Measurements from ENCODE around the gene CSF3R. TPM values are rescaled to one million over a fixed set of nuclear protein-coding genes. Genes with fewer than 3 reads are reported as not detected.

CSF3R gene
- total and polyA plus RNA-seq, 2 experiments from 2014 or later, result not detected

DNA sequence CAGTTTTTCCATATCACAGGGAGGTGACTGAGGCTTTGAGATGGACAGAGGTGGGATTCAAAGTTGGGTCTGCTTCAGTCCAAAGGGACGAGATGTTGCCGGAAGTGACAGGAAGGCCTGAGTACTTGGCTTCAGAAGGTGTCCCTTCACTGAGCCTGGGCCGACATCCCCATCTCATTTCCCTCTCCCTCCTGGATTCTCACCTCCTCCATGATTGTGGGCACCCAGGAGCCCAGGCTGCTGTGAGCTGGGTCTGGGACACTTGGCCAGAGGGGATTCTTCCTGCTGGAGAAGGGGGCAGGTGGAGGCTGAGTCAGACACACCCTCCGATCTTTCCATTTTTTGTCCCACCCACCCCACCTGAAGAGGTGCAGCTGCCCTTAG, 15.7 kb downstream of the CSF3R start (continued):
- TF ChIP-seq, protein P1, sequence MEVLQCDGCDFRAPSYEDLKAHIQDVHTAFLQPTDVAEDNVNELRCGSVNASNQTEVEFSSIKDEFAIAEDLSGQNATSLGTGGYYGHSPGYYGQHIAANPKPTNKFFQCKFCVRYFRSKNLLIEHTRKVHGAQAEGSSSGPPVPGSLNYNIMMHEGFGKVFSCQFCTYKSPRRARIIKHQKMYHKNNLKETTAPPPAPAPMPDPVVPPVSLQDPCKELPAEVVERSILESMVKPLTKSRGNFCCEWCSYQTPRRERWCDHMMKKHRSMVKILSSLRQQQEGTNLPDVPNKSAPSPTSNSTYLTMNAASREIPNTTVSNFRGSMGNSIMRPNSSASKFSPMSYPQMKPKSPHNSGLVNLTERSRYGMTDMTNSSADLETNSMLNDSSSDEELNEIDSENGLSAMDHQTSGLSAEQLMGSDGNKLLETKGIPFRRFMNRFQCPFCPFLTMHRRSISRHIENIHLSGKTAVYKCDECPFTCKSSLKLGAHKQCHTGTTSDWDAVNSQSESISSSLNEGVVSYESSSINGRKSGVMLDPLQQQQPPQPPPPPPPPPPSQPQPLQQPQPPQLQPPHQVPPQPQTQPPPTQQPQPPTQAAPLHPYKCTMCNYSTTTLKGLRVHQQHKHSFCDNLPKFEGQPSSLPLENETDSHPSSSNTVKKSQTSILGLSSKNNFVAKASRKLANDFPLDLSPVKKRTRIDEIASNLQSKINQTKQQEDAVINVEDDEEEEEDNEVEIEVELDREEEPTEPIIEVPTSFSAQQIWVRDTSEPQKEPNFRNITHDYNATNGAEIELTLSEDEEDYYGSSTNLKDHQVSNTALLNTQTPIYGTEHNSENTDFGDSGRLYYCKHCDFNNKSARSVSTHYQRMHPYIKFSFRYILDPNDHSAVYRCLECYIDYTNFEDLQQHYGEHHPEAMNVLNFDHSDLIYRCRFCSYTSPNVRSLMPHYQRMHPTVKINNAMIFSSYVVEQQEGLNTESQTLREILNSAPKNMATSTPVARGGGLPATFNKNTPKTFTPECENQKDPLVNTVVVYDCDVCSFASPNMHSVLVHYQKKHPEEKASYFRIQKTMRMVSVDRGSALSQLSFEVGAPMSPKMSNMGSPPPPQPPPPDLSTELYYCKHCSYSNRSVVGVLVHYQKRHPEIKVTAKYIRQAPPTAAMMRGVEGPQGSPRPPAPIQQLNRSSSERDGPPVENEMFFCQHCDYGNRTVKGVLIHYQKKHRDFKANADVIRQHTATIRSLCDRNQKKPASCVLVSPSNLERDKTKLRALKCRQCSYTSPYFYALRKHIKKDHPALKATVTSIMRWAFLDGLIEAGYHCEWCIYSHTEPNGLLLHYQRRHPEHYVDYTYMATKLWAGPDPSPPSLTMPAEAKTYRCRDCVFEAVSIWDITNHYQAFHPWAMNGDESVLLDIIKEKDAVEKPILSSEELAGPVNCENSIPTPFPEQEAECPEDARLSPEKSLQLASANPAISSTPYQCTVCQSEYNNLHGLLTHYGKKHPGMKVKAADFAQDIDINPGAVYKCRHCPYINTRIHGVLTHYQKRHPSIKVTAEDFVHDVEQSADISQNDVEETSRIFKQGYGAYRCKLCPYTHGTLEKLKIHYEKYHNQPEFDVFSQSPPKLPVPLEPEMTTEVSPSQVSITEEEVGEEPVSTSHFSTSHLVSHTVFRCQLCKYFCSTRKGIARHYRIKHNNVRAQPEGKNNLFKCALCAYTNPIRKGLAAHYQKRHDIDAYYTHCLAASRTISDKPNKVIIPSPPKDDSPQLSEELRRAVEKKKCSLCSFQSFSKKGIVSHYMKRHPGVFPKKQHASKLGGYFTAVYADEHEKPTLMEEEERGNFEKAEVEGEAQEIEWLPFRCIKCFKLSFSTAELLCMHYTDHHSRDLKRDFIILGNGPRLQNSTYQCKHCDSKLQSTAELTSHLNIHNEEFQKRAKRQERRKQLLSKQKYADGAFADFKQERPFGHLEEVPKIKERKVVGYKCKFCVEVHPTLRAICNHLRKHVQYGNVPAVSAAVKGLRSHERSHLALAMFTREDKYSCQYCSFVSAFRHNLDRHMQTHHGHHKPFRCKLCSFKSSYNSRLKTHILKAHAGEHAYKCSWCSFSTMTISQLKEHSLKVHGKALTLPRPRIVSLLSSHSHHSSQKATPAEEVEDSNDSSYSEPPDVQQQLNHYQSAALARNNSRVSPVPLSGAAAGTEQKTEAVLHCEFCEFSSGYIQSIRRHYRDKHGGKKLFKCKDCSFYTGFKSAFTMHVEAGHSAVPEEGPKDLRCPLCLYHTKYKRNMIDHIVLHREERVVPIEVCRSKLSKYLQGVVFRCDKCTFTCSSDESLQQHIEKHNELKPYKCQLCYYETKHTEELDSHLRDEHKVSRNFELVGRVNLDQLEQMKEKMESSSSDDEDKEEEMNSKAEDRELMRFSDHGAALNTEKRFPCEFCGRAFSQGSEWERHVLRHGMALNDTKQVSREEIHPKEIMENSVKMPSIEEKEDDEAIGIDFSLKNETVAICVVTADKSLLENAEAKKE (CRISPR knock-in tag; IDR thresholded peaks at IDR 0.05), result no peak
- TF ChIP-seq, protein P2, sequence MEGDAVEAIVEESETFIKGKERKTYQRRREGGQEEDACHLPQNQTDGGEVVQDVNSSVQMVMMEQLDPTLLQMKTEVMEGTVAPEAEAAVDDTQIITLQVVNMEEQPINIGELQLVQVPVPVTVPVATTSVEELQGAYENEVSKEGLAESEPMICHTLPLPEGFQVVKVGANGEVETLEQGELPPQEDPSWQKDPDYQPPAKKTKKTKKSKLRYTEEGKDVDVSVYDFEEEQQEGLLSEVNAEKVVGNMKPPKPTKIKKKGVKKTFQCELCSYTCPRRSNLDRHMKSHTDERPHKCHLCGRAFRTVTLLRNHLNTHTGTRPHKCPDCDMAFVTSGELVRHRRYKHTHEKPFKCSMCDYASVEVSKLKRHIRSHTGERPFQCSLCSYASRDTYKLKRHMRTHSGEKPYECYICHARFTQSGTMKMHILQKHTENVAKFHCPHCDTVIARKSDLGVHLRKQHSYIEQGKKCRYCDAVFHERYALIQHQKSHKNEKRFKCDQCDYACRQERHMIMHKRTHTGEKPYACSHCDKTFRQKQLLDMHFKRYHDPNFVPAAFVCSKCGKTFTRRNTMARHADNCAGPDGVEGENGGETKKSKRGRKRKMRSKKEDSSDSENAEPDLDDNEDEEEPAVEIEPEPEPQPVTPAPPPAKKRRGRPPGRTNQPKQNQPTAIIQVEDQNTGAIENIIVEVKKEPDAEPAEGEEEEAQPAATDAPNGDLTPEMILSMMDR (conservative IDR thresholded peaks at IDR 0.05; ENCODE audit: low read depth in 2 of 2), result no peak
- TF ChIP-seq CREB1 (CRISPR knock-in tag; IDR thresholded peaks at IDR 0.05; ENCODE audit: low read depth), result no peak
- TF ChIP-seq NANOG (IDR thresholded peaks at IDR 0.05; ENCODE audit: borderline replicate concordance), result no peak
- TF ChIP-seq, protein P3, sequence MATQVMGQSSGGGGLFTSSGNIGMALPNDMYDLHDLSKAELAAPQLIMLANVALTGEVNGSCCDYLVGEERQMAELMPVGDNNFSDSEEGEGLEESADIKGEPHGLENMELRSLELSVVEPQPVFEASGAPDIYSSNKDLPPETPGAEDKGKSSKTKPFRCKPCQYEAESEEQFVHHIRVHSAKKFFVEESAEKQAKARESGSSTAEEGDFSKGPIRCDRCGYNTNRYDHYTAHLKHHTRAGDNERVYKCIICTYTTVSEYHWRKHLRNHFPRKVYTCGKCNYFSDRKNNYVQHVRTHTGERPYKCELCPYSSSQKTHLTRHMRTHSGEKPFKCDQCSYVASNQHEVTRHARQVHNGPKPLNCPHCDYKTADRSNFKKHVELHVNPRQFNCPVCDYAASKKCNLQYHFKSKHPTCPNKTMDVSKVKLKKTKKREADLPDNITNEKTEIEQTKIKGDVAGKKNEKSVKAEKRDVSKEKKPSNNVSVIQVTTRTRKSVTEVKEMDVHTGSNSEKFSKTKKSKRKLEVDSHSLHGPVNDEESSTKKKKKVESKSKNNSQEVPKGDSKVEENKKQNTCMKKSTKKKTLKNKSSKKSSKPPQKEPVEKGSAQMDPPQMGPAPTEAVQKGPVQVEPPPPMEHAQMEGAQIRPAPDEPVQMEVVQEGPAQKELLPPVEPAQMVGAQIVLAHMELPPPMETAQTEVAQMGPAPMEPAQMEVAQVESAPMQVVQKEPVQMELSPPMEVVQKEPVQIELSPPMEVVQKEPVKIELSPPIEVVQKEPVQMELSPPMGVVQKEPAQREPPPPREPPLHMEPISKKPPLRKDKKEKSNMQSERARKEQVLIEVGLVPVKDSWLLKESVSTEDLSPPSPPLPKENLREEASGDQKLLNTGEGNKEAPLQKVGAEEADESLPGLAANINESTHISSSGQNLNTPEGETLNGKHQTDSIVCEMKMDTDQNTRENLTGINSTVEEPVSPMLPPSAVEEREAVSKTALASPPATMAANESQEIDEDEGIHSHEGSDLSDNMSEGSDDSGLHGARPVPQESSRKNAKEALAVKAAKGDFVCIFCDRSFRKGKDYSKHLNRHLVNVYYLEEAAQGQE (IDR thresholded peaks at IDR 0.05; ENCODE audit: unreplicated experiment), result no peak
- TF ChIP-seq JUNB (IDR thresholded peaks at IDR 0.05; ENCODE audit: unreplicated experiment), result no peak
- TF ChIP-seq ZNF331 (CRISPR knock-in tag; IDR thresholded peaks at IDR 0.05; ENCODE audit: low read depth), result no peak
- TF ChIP-seq EZH2 (IDR thresholded peaks at IDR 0.05; ENCODE audit: low read depth, unreplicated experiment), result no peak
